ENCODE results near the gene TTLL9. TPM values are rescaled to one million over a fixed set of nuclear protein-coding genes. Genes with fewer than 3 reads are reported as not detected.

TTLL9 gene
- polyA plus RNA-seq, 1 donor (not counting 4 experiments of a cell fraction or from before 2014, with no cell fraction given): not detected

DNA sequence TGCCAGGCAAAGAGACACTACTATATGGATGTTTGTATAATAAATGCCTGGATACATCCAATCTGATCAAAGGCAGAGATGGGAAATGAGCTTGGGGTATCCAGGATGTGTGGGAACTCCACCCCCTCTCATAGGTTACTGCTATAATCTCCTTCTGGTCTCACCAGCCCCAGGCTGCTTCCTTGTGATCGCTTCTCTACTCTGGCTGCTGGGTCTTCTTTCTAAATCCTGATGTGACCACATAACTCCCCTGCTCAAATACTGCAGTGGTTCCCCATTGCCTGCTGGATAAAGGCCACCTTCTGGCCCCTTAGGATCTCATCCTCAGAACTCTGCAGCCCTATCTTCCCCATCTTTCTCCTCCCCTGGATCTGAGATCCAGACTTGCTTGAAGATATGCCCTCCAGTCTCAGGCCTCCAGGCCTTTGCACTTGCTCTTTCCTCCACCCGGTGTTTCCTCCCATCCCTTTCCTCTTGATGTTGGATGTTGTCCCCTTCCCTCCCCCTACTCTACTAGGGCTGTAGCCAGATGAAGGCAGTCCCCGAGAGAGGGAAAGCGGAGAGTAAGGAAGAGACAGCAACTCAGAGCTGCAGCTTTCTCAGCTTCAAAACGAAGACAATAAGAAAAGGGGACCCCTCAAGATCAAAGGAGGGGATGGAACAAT, 96.7 kb downstream of the TTLL9 start:
- Histone ChIP-seq H3K36me3 (ENCODE audit: control insufficient read depth in 2 of 2, extremely low read depth in 1 of 2, insufficient read depth in 2 of 2, low read length in 2 of 2) (no peaks in the 10 kb centered on the region), H3K4me2 (ENCODE audit: control insufficient read depth, extremely low read depth, insufficient read depth, low read depth, low read length) (no peak overlapping the region), H3K4me3 (ENCODE audit: control insufficient read depth in 2 of 3, extremely low read depth in 1 of 3, insufficient read depth in 2 of 3, low read depth in 1 of 3, low read length in 3 of 3) (no peak overlapping the region), H3K9me1 (ENCODE audit: control insufficient read depth, extremely low read depth, insufficient read depth, low read length) (no peaks in the 10 kb centered on the region), H3K27ac (ENCODE audit: control insufficient read depth, insufficient read depth, low read length) (no peak overlapping the region), H3K9ac (ENCODE audit: control insufficient read depth, extremely low read depth, insufficient read depth, low read length) (no peak overlapping the region), H3K4me1 (ENCODE audit: control insufficient read depth, extremely low read depth, insufficient read depth, low read length) (no peaks in the 10 kb centered on the region), H3K27me3 (ENCODE audit: control insufficient read depth, extremely low read depth, insufficient read depth, low read length) (peaks cover 46% of the 10 kb centered on the region), H2AFZ (ENCODE audit: control insufficient read depth, low read length) (no peak overlapping the region), H4K20me1 (ENCODE audit: control insufficient read depth, extremely low read depth, insufficient read depth, low read length) (no peaks in the 10 kb centered on the region), H3K79me2 (ENCODE audit: control insufficient read depth, insufficient read depth, low read length) (no peaks in the 10 kb centered on the region), H3K9me3 (ENCODE audit: control insufficient read depth, low read depth, low read length) (no peaks in the 10 kb centered on the region)
- dilution Hi-C loops (cut with MboI; ENCODE audit: extremely low pct_ligation_motif_present, low sequenced_read_pairs): no loop called here
- no peak for DNase-seq (ENCODE audit: low read depth, low spot score)
- TF ChIP-seq, protein P1, sequence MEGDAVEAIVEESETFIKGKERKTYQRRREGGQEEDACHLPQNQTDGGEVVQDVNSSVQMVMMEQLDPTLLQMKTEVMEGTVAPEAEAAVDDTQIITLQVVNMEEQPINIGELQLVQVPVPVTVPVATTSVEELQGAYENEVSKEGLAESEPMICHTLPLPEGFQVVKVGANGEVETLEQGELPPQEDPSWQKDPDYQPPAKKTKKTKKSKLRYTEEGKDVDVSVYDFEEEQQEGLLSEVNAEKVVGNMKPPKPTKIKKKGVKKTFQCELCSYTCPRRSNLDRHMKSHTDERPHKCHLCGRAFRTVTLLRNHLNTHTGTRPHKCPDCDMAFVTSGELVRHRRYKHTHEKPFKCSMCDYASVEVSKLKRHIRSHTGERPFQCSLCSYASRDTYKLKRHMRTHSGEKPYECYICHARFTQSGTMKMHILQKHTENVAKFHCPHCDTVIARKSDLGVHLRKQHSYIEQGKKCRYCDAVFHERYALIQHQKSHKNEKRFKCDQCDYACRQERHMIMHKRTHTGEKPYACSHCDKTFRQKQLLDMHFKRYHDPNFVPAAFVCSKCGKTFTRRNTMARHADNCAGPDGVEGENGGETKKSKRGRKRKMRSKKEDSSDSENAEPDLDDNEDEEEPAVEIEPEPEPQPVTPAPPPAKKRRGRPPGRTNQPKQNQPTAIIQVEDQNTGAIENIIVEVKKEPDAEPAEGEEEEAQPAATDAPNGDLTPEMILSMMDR (optimal IDR thresholded peaks at IDR 0.05 in 1 of 3, IDR thresholded peaks at IDR 0.05 in 1 of 3, conservative IDR thresholded peaks at IDR 0.05 in 1 of 3; ENCODE audit: extremely low read depth in 1 of 3, insufficient read depth in 2 of 3, low read length in 3 of 3): no peak
- peak; percentile 67 for TF ChIP-seq EZH2 (IDR thresholded peaks at IDR 0.05; ENCODE audit: low read length)
- FAIRE-seq: no peak

DNA sequence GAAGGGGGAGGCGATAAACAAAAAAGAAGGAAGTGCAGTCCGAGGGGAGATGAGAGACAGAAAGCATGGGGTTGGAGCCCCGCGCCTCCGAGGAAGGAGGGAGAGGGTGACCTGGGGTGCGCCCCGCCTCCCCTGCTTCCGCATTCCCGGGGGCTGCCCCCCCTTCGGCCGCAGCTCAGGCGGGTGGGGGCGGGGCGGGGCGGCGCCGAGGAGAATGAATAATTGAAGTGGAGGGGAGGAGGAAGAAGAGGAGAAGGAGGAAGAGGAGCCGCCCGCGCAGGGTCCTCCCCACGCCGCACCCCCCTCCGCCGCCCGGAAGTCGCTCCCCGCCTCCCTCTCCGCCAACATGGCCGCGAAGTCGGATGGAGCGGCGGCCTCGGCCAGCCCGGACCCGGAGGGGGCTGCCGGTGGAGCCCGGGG, 97.4 kb downstream of the TTLL9 start, which contains the start of gene XKR7:
XKR7 (plus strand) TSS at position 322 of the 420 bp plus-strand sequence; CDS start at position 347, 25 bp downstream.
- H3K9ac ChIP-seq (ENCODE audit: control insufficient read depth, extremely low read depth, insufficient read depth, low read length): no peak within 1 kb of the TSS
- no peak within 1 kb of the TSS for H3K27ac ChIP-seq (ENCODE audit: control insufficient read depth, insufficient read depth, low read length)
- no peaks in the 10 kb centered on the region for H3K4me1 ChIP-seq (ENCODE audit: control insufficient read depth, extremely low read depth, insufficient read depth, low read length)
- H4K20me1 ChIP-seq (ENCODE audit: control insufficient read depth, extremely low read depth, insufficient read depth, low read length): no peaks in the 10 kb centered on the region
- dilution Hi-C loops (cut with MboI; ENCODE audit: extremely low pct_ligation_motif_present, low sequenced_read_pairs): no loop called here
- H3K27me3 ChIP-seq (ENCODE audit: control insufficient read depth, extremely low read depth, insufficient read depth, low read length): peaks cover 48% of the 10 kb centered on the region
- H3K4me3 ChIP-seq (ENCODE audit: control insufficient read depth in 2 of 3, extremely low read depth in 1 of 3, insufficient read depth in 2 of 3, low read depth in 1 of 3, low read length in 3 of 3): no peak within 1 kb of the TSS
- FAIRE-seq (no peak), DNase-seq (ENCODE audit: low read depth, low spot score) (no peak)
- no peaks in the 10 kb centered on the region for H3K9me1 ChIP-seq (ENCODE audit: control insufficient read depth, extremely low read depth, insufficient read depth, low read length)
- no peaks in the 10 kb centered on the region for H3K9me3 ChIP-seq (ENCODE audit: control insufficient read depth, low read depth, low read length)
- no peak within 1 kb of the TSS for H2AFZ ChIP-seq (ENCODE audit: control insufficient read depth, low read length)
- H3K4me2 ChIP-seq (ENCODE audit: control insufficient read depth, extremely low read depth, insufficient read depth, low read depth, low read length): no peak within 1 kb of the TSS
- H3K79me2 ChIP-seq (ENCODE audit: control insufficient read depth, insufficient read depth, low read length): no peaks in the 10 kb centered on the region
- no peaks in the 10 kb centered on the region for H3K36me3 ChIP-seq (ENCODE audit: control insufficient read depth in 2 of 2, extremely low read depth in 1 of 2, insufficient read depth in 2 of 2, low read length in 2 of 2)
- no peak for TF ChIP-seq EZH2 (IDR thresholded peaks at IDR 0.05; ENCODE audit: low read length)
- TF ChIP-seq, protein P1 (optimal IDR thresholded peaks at IDR 0.05 in 1 of 3, IDR thresholded peaks at IDR 0.05 in 1 of 3, conservative IDR thresholded peaks at IDR 0.05 in 1 of 3; ENCODE audit: extremely low read depth in 1 of 3, insufficient read depth in 2 of 3, low read length in 3 of 3): no peak
